Measurements from ENCODE around the gene ADGRL3.

The ADGRL3 gene

GRCh38 chr4:61277785-61278760 lies 77.9 kb downstream of the ADGRL3 start:
- no peak for DNase-seq (ENCODE audit: low read depth)

- DNase-seq (ENCODE audit: low read depth) = no peak
Observed at GRCh38 chr4:61292322-61292721, 92.2 kb downstream of the ADGRL3 start.

- no peak for DNase-seq (ENCODE audit: low read depth)
Observed at GRCh38 chr4:61293707-61294400, 93.7 kb downstream of the ADGRL3 start.

- DNase-seq (ENCODE audit: low read depth) = no peak
Observed at GRCh38 chr4:61294936-61295335, 94.8 kb downstream of the ADGRL3 start.

- no peak for DNase-seq (ENCODE audit: low read depth)
Observed at GRCh38 chr4:61296144-61296543, 96.0 kb downstream of the ADGRL3 start.

GRCh38 chr4:61298178-61298740 lies 98.1 kb downstream of the ADGRL3 start:
- no peak for DNase-seq (ENCODE audit: low read depth)

GRCh38 chr4:61299316-61299715 lies 99.2 kb downstream of the ADGRL3 start:
- DNase-seq (ENCODE audit: low read depth) = no peak

- no peak for DNase-seq (ENCODE audit: low read depth)
Observed at GRCh38 chr4:61300266-61300844, 100.2 kb downstream of the ADGRL3 start.

GRCh38 chr4:61301271-61301670 lies 101.1 kb downstream of the ADGRL3 start:
- DNase-seq (ENCODE audit: low read depth) = no peak

- no peak for DNase-seq (ENCODE audit: low read depth)
Observed at GRCh38 chr4:61308033-61308432, 107.9 kb downstream of the ADGRL3 start.

- no peak for DNase-seq (ENCODE audit: low read depth)
Observed at GRCh38 chr4:61309616-61310015, 109.5 kb downstream of the ADGRL3 start.

- DNase-seq (ENCODE audit: low read depth) = peak; percentile 11
Observed at GRCh38 chr4:61312526-61312925, 112.4 kb downstream of the ADGRL3 start.

- no peak for DNase-seq (ENCODE audit: low read depth)
Observed at GRCh38 chr4:61318431-61318830, 118.3 kb downstream of the ADGRL3 start.

GRCh38 chr4:61319156-61319555 lies 119.0 kb downstream of the ADGRL3 start:
- no peak for DNase-seq (ENCODE audit: low read depth)

- no peak for DNase-seq (ENCODE audit: low read depth)
Observed at GRCh38 chr4:61320154-61320553, 120.0 kb downstream of the ADGRL3 start.

- no peak for DNase-seq (ENCODE audit: low read depth)
Observed at GRCh38 chr4:61320631-61321030, 120.5 kb downstream of the ADGRL3 start.

- no peak for DNase-seq (ENCODE audit: low read depth)
Observed at GRCh38 chr4:61332693-61333092, 132.6 kb downstream of the ADGRL3 start.

- DNase-seq (ENCODE audit: low read depth) = no peak
Observed at GRCh38 chr4:61333490-61333889, 133.4 kb downstream of the ADGRL3 start.

GRCh38 chr4:61335241-61335763 lies 135.2 kb downstream of the ADGRL3 start:
- no peak for DNase-seq (ENCODE audit: low read depth)

- DNase-seq (ENCODE audit: low read depth) = no peak
Observed at GRCh38 chr4:61336488-61336887, 136.4 kb downstream of the ADGRL3 start.

- no peak for DNase-seq (ENCODE audit: low read depth)
Observed at GRCh38 chr4:61336916-61337315, 136.8 kb downstream of the ADGRL3 start.

GRCh38 chr4:61342061-61342460 lies 141.9 kb downstream of the ADGRL3 start:
- no peak for DNase-seq (ENCODE audit: low read depth)
